Measurements from ENCODE around the gene CCDC34. TPM values are rescaled to one million over a fixed set of nuclear protein-coding genes. Genes with fewer than 3 reads are reported as not detected.

The CCDC34 gene, protein sequence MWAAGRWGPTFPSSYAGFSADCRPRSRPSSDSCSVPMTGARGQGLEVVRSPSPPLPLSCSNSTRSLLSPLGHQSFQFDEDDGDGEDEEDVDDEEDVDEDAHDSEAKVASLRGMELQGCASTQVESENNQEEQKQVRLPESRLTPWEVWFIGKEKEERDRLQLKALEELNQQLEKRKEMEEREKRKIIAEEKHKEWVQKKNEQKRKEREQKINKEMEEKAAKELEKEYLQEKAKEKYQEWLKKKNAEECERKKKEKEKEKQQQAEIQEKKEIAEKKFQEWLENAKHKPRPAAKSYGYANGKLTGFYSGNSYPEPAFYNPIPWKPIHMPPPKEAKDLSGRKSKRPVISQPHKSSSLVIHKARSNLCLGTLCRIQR
- total RNA-seq = 10 to 100 TPM in 2 of 9 donors, 1 to 10 TPM in 7; 2.5 to 12.1 (median 4.4) TPM
- polyA plus RNA-seq = 10 to 100 TPM; 10.0 to 16.6 (median 13.0) TPM
- long read RNA-seq, donor 1, transcript CCDC34-201 (3 exons, 2,109 nt) = major isoform, 11 of 15 reads
- long read RNA-seq, donor 1, partial matches to known transcripts = 0 of 15 reads
- long read RNA-seq, donor 1, other reads (novel, unspliced or antisense) = 0 of 15 reads
- long read RNA-seq, donor 2, transcript CCDC34-201 (3 exons, 2,109 nt) = major isoform, 7 of 9 reads
- long read RNA-seq, donor 2, partial matches to known transcripts = 0 of 9 reads
- long read RNA-seq, donor 2, other reads (novel, unspliced or antisense) = 0 of 9 reads
- long read RNA-seq, donor 3, partial matches to known transcripts = 0 of 4 reads
- long read RNA-seq, donor 3, other reads (novel, unspliced or antisense) = 0 of 4 reads
- long read RNA-seq, donor 4, transcript CCDC34-201 (3 exons, 2,109 nt) = major isoform, 7 of 9 reads
- long read RNA-seq, donor 4, partial matches to known transcripts = 0 of 9 reads
- long read RNA-seq, donor 4, other reads (novel, unspliced or antisense) = 2 of 9 reads
- long read RNA-seq, donor 5, transcript CCDC34-202 (6 exons, 2,103 nt) = major isoform, 6 of 10 reads
- long read RNA-seq, donor 5, partial matches to known transcripts = 1 of 10 reads
- long read RNA-seq, donor 5, other reads (novel, unspliced or antisense) = 0 of 10 reads
- long read RNA-seq, donor 6, transcript CCDC34-201 (3 exons, 2,109 nt) = major isoform, 6 of 10 reads
- long read RNA-seq, donor 6, partial matches to known transcripts = 2 of 10 reads
- long read RNA-seq, donor 6, other reads (novel, unspliced or antisense) = 2 of 10 reads
- long read RNA-seq, donor 7, partial matches to known transcripts = 0 of 6 reads
- long read RNA-seq, donor 7, other reads (novel, unspliced or antisense) = 0 of 6 reads
- long read RNA-seq, donor 8, transcript CCDC34-202 (6 exons, 2,103 nt) = minor isoform, 6 of 21 reads
- long read RNA-seq, donor 8, transcript CCDC34-201 (3 exons, 2,109 nt) = major isoform, 15 of 21 reads
- long read RNA-seq, donor 8, partial matches to known transcripts = 0 of 21 reads
- long read RNA-seq, donor 8, other reads (novel, unspliced or antisense) = 0 of 21 reads
- long read RNA-seq, donor 9, transcript CCDC34-201 (3 exons, 2,109 nt) = major isoform, 8 of 12 reads
- long read RNA-seq, donor 9, partial matches to known transcripts = 0 of 12 reads
- long read RNA-seq, donor 9, other reads (novel, unspliced or antisense) = 0 of 12 reads
- long read RNA-seq, donor 10, partial matches to known transcripts = 0 of 3 reads
- long read RNA-seq, donor 10, other reads (novel, unspliced or antisense) = 0 of 3 reads

DNA sequence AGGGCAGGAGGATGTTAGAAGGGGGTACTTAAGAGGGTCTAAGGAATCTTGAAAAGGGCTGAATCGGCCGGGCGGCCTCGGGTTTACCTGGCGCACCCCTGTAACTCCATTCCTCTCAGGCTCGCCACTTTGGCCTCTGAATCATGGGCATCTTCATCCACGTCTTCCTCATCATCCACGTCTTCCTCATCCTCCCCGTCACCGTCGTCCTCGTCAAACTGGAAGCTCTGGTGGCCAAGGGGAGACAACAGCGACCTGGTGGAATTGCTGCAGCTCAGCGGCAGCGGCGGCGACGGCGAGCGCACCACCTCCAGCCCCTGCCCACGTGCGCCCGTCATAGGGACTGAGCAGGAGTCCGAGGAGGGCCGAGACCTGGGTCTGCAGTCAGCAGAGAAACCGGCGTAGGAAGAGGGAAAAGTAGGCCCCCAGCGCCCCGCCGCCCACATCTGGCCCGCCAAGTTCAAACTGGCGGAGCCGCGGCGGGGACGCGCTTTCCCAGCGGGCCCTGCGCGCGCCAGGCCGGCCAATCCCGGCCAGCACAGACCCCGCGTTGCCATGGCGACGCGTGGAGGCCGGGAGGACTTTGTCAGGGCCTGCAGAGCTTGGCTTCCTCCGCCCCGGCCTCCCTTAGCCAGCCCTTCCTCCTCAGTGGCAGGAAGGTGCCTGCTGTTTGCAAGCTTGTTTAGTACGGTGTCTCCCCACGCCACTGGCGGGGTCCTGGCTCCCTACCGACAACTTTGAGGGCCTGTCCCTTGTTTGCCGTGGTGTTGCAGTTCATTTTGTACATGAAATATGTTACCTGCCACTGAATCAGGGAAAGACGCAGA is at the start of gene CCDC34:
CCDC34 (minus strand) TSS at position 467 of the 827 bp plus-strand sequence; CDS start at position 446, 21 bp downstream.
- DNase-seq = peak; percentile 90 to 95 (median 92)
- Histone ChIP-seq H3K27ac (peak within 1 kb of the TSS in 2 of 5 donors; percentile 23 to 70), H3K4me3 (peak within 1 kb of the TSS; percentile 46 to 96 (median 64)), H3K9me3 (replicated peaks in 1 of 3) (no peaks in the 10 kb centered on the region), H3K27me3 (no peaks in the 10 kb centered on the region), H3K4me1 (replicated peaks in 1 of 2) (peaks cover 0 to 17% of the 10 kb centered on the region in 2 donors), H3K36me3 (replicated peaks in 1 of 2) (peaks cover 0 to 4% of the 10 kb centered on the region in 2 donors)
- intact Hi-C loops (cut with DNase I) = loop anchor here in 1 of 2 donors (10.0 kb wide), 1 partner anchor 178 kb away; no protein-coding TSS in a partner anchor
- peak in 1 of 2 donors; percentile 38 for TF ChIP-seq POLR2A (IDR thresholded peaks at IDR 0.05)
- TF ChIP-seq, protein P1, sequence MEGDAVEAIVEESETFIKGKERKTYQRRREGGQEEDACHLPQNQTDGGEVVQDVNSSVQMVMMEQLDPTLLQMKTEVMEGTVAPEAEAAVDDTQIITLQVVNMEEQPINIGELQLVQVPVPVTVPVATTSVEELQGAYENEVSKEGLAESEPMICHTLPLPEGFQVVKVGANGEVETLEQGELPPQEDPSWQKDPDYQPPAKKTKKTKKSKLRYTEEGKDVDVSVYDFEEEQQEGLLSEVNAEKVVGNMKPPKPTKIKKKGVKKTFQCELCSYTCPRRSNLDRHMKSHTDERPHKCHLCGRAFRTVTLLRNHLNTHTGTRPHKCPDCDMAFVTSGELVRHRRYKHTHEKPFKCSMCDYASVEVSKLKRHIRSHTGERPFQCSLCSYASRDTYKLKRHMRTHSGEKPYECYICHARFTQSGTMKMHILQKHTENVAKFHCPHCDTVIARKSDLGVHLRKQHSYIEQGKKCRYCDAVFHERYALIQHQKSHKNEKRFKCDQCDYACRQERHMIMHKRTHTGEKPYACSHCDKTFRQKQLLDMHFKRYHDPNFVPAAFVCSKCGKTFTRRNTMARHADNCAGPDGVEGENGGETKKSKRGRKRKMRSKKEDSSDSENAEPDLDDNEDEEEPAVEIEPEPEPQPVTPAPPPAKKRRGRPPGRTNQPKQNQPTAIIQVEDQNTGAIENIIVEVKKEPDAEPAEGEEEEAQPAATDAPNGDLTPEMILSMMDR (IDR thresholded peaks at IDR 0.05) = no peak
- 0 to 1% (median 0%) methylated on average over 31 to 57 of the region's 57 CpGs for WGBS, 4 donors

DNA sequence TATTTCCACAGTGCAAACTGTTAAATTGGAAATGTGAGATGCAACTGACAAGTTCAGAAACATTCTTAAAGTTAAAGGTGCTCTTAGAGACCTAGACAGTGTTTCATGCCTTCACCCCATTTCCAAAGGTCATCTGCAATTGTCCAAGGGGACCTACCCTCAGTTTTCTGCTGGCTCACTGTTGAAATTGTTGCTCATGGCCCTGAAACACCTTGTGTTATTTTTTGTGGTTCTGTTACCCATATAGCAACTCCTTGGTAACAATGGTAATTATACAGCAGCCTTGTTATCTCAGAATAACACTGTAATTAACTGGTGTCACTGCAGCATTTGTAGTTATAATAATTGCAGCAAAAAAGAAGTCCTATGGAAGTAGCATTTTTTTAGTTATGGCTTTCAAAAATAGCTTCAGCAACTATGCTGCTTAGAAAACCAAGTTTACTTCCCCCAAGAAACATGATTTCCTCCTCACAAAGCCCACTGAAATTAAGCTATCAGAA is 49.2 kb upstream of the CCDC34 start:
- H3K9me3 ChIP-seq (replicated peaks in 1 of 3) = peaks cover 0 to 5% (median 0%) of the 10 kb centered on the region in 3 donors
- H3K27ac ChIP-seq = no peak overlapping the region
- intact Hi-C loops (cut with DNase I) = no loop called here
- TF ChIP-seq, protein P1 (IDR thresholded peaks at IDR 0.05) = no peak
- no peak for TF ChIP-seq POLR2A (IDR thresholded peaks at IDR 0.05)
- no peak overlapping the region for H3K4me3 ChIP-seq
- DNase-seq = no peak
- no peaks in the 10 kb centered on the region for H3K4me1 ChIP-seq (replicated peaks in 1 of 2)
- H3K36me3 ChIP-seq (replicated peaks in 1 of 2) = no peaks in the 10 kb centered on the region
- no peaks in the 10 kb centered on the region for H3K27me3 ChIP-seq

DNA sequence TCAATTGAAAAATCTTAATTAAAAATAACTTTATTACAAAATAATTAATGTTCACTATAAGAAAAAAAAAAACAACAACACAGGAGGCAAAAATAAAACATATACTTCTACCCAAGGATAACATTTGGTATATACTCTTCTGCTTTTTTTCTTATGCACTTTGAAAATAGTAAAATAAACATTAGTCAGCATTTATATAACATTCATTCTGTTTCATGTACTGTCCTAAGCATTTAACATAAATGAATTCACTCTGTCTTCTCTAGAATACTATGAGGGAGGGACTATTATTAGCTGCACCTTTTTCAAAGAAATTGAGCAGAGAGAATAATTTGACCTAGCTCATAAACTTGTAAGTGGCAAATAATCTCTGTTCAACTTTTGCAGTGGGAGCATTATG is 48.3 kb upstream of the CCDC34 start:
- intact Hi-C loops (cut with DNase I) = no loop called here
- Histone ChIP-seq H3K4me3 (no peak overlapping the region), H3K36me3 (replicated peaks in 1 of 2) (no peaks in the 10 kb centered on the region), H3K4me1 (replicated peaks in 1 of 2) (peaks cover 0 to 1% of the 10 kb centered on the region in 2 donors), H3K27ac (no peak overlapping the region), H3K27me3 (no peaks in the 10 kb centered on the region), H3K9me3 (replicated peaks in 1 of 3) (peaks cover 0 to 5% (median 0%) of the 10 kb centered on the region in 3 donors)
- TF ChIP-seq POLR2A (IDR thresholded peaks at IDR 0.05) = no peak
- TF ChIP-seq, protein P1 (IDR thresholded peaks at IDR 0.05) = no peak
- no peak for DNase-seq
